ENCODE data around the gene SEPTIN5.

Gene SEPTIN5

GRCh38 chr22:19745155-19746101 is 31.1 kb downstream of the SEPTIN5 start:
- H3K4me3 Mint-ChIP-seq = no peak overlapping the region
- H3K4me1 Mint-ChIP-seq = no peaks in the 10 kb centered on the region
- CTCF ChIA-PET = interaction anchor here (1.7 kb wide), 2 partner anchors 16 to 165 kb away, joined by 6 to 8 read pairs; no protein-coding TSS in a partner anchor
- no peaks in the 10 kb centered on the region for H3K9me3 Mint-ChIP-seq
- no peak overlapping the region for H3K27ac Mint-ChIP-seq
- DNase-seq = no peak
- H3K27me3 Mint-ChIP-seq = peaks cover 8% of the 10 kb centered on the region
- H3K36me3 Mint-ChIP-seq = no peaks in the 10 kb centered on the region

DNA sequence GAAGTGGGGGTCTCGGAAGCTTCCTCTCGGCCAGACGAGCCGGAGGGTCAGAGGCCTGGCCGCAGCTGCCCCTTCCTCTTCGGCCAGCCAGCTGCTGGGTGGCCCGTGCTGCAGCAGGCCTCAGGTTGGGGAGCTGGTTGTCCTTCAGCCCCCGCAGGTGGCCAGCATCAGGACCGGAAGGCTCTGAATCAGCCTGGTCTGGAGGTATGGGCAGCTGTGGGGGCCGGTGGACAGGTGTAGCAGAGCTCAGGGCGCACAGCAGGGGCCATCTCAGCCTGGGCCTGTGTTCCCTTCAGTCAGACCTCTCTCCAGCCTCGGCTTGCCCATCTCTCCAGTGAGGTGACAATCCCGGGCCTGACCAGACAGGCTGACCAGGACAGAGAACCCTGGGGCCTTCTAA is 32.4 kb downstream of the SEPTIN5 start:
- DNase-seq = no peak
- no peak overlapping the region for H3K4me3 Mint-ChIP-seq
- no peak overlapping the region for H3K27ac Mint-ChIP-seq
- H3K36me3 Mint-ChIP-seq = no peaks in the 10 kb centered on the region
- CTCF ChIA-PET = interaction anchor here (1.0 to 1.7 kb wide), 2 partner anchors 16 to 17 kb away, joined by 3 to 8 read pairs; no protein-coding TSS in a partner anchor
- no peaks in the 10 kb centered on the region for H3K4me1 Mint-ChIP-seq
- no peaks in the 10 kb centered on the region for H3K9me3 Mint-ChIP-seq
- H3K27me3 Mint-ChIP-seq = peaks cover 16% of the 10 kb centered on the region

DNA sequence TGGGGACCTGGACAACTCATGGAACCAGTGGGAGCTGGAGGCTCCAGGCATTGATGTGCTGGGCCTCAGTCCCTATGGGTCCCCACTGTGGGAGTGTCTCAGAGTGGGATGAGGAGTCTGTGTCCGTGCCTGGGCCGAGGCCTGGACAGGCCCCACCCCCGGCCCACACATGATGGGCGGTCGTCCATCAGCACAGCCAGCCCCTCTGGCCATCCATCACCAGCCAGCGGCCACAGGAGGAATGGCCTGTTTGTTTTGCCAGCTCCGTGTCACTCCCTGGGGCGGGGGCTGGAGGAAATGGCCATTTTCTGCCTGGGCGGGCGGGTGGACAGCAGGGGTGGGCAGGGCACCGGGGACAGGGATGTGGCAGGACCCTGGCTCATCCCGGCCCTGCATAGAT is 33.2 kb downstream of the SEPTIN5 start:
- H3K9me3 Mint-ChIP-seq = no peaks in the 10 kb centered on the region
- no peak overlapping the region for H3K27ac Mint-ChIP-seq
- H3K27me3 Mint-ChIP-seq = peaks cover 24% of the 10 kb centered on the region
- CTCF ChIA-PET = interaction anchor here (1.0 kb wide), 1 partner anchor 17 kb away, joined by 3 read pairs; no protein-coding TSS in a partner anchor
- DNase-seq = no peak
- H3K4me1 Mint-ChIP-seq = no peaks in the 10 kb centered on the region
- H3K4me3 Mint-ChIP-seq = no peak overlapping the region
- H3K36me3 Mint-ChIP-seq = no peaks in the 10 kb centered on the region

- Mint-ChIP-seq H3K27me3 (peaks cover 30% of the 10 kb centered on the region), H3K27ac (no peak overlapping the region), H3K36me3 (no peaks in the 10 kb centered on the region), H3K4me1 (no peaks in the 10 kb centered on the region), H3K9me3 (no peaks in the 10 kb centered on the region), H3K4me3 (no peak overlapping the region)
- no peak for DNase-seq
- CTCF ChIA-PET = no interaction called here
These were observed 33.8 kb downstream of the SEPTIN5 start for GRCh38 chr22:19748139-19748538.

DNA sequence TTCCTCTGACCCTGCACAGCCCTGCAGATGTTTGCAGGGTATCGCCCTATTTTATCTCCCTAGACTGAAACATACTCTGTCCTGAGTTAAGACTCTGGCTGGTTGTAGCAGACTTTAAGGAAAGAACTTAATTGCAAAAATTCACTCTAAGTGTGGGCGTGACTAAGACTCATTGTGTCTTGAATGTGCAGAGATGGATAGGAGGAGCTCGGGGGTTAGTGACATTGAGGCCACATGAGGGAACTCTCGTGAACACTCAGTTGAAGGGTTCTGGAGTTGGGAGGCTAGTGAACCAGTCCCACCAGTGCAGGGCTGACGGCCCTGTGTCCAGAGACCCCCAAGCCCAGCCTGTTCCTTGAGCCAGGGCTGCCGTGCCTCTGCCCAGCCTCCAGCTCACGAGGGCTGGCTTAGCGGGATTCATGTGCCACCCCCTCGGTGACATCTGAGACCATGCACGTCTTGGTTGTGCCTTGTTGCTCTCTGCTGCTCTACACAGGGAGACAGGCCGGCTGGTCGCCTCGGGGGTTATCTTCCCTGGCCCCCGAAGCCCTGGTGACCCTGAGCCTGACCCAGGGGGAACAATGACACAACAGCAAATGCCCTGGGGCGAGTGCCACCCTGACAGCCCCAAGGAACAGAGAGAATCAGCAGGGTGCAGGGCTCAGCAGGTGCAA is 34.8 kb downstream of the SEPTIN5 start:
- Mint-ChIP-seq H3K27me3 (peaks cover 40% of the 10 kb centered on the region), H3K4me3 (no peak overlapping the region), H3K27ac (no peak overlapping the region), H3K36me3 (no peaks in the 10 kb centered on the region), H3K4me1 (no peaks in the 10 kb centered on the region), H3K9me3 (no peaks in the 10 kb centered on the region)
- CTCF ChIA-PET = interaction anchor here (1.4 kb wide), 1 partner anchor 161 kb away, joined by 3 read pairs; no protein-coding TSS in a partner anchor
- DNase-seq = no peak

GRCh38 chr22:19749876-19750275 is 35.6 kb downstream of the SEPTIN5 start:
- no peaks in the 10 kb centered on the region for H3K36me3 Mint-ChIP-seq
- no peaks in the 10 kb centered on the region for H3K9me3 Mint-ChIP-seq
- H3K4me1 Mint-ChIP-seq = no peaks in the 10 kb centered on the region
- CTCF ChIA-PET = interaction anchor here (1.4 kb wide), 1 partner anchor 160 kb away, joined by 3 read pairs; no protein-coding TSS in a partner anchor
- H3K4me3 Mint-ChIP-seq = no peak overlapping the region
- H3K27me3 Mint-ChIP-seq = peaks cover 47% of the 10 kb centered on the region
- DNase-seq = no peak
- H3K27ac Mint-ChIP-seq = no peak overlapping the region

DNA sequence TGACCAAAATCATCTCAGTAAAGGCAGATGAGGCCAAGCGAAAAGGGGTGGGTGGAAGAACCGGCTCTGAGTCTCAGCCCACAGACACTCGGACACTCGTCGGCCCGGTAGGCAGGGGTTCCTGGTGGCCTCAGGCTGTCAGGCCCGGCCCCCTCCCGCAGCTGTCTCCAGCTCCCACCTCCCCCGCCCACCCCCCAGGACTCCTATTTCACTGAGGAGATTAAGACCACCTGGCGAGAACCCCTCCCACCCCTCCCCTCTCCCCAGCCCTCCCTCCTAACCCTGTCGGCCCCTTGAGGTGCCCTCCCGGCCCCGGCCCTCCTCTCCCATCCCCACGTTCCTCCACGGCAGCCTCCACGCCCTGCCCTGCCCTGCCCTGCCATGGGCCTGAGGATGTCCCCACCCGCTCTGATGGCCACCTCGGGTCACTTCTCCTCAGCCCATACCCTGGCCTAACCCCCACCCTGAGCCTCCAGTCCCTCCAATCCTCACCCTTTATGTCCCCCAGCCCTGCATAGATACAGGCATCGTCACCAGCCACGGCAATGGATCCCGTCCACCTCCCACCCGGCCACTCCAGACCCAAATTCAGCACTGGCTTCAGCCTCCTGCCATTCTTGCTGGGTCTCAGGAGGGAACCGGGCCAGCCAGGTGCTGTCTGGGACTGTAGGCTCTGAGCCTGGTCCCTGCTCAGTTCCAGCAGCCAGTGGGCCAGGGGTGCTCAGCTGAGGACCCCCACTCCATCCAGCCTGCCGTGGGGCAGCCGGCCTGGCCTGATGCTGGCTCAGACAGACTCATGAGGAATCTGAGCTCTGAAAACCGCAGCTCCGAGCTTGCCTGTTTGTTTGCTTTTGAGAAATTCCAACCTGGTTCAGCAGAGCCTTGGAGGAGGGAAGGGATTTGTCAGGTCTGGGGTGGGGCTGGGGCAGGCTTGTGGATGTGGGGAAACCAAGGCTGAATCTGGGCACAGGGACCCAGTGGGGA is 36.5 kb downstream of the SEPTIN5 start:
- no peak for DNase-seq
- H3K27me3 Mint-ChIP-seq = peaks cover 56% of the 10 kb centered on the region
- no peaks in the 10 kb centered on the region for H3K9me3 Mint-ChIP-seq
- no peak overlapping the region for H3K4me3 Mint-ChIP-seq
- peaks cover 2% of the 10 kb centered on the region for H3K4me1 Mint-ChIP-seq
- CTCF ChIA-PET = interaction anchor here (0.9 to 1.4 kb wide), 3 partner anchors 20 to 203 kb away, joined by 3 to 4 read pairs (median 4); no protein-coding TSS in a partner anchor
- H3K27ac Mint-ChIP-seq = no peak overlapping the region
- H3K36me3 Mint-ChIP-seq = no peaks in the 10 kb centered on the region

- Mint-ChIP-seq H3K9me3 (no peaks in the 10 kb centered on the region), H3K36me3 (no peaks in the 10 kb centered on the region), H3K4me3 (no peak overlapping the region), H3K4me1 (peaks cover 9% of the 10 kb centered on the region), H3K27me3 (peaks cover 65% of the 10 kb centered on the region), H3K27ac (no peak overlapping the region)
- no peak for DNase-seq
- CTCF ChIA-PET = interaction anchor here (0.9 to 1.2 kb wide), 2 partner anchors 21 to 202 kb away, joined by 4 read pairs; no protein-coding TSS in a partner anchor
These were observed 37.4 kb downstream of the SEPTIN5 start for GRCh38 chr22:19751497-19752245.

- Mint-ChIP-seq H3K27ac (no peak overlapping the region), H3K4me3 (no peak overlapping the region), H3K36me3 (no peaks in the 10 kb centered on the region), H3K27me3 (peaks cover 81% of the 10 kb centered on the region), H3K4me1 (peaks cover 16% of the 10 kb centered on the region), H3K9me3 (no peaks in the 10 kb centered on the region)
- DNase-seq = no peak
- CTCF ChIA-PET = interaction anchor here (4.6 to 6.9 kb wide), 2 partner anchors 23 to 159 kb away, joined by 15 to 46 read pairs; no protein-coding TSS in a partner anchor
These were observed 39.0 kb downstream of the SEPTIN5 start for GRCh38 chr22:19753090-19753842.

DNA sequence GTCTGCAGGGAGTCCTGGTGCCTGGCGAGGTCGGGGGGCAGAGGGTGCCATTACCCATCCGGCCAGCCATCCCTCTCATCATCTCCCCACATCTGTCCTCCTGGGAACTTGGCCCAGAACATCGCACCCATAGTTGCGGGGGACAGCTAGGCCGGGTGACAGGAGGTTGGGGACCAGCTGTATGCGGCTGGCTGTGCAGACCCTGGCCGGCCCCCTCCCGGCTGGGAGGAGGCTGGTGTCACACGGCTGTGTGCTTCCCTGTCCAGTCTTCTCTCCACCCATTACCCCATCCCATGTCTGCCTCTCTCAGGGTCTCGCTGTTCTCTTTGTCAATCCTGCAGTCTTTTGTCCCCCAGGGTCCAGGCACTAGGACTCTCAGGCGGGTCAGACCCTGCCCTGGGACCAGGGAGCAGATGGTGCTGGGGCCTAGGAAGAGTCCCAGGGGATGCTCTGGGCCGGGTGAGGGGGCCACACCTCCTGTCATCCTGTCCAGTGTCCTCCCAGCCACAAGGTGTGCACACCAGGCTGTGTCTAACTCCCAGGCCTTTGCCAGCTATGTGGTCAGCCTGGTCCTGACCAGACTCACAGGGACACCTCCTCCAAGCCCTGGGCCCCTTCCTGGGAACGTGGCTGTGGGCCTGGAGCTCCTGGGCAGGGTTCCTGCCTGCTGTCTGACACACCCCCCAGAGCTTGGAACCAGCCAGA is 39.8 kb downstream of the SEPTIN5 start:
- peaks cover 85% of the 10 kb centered on the region for H3K27me3 Mint-ChIP-seq

DNA sequence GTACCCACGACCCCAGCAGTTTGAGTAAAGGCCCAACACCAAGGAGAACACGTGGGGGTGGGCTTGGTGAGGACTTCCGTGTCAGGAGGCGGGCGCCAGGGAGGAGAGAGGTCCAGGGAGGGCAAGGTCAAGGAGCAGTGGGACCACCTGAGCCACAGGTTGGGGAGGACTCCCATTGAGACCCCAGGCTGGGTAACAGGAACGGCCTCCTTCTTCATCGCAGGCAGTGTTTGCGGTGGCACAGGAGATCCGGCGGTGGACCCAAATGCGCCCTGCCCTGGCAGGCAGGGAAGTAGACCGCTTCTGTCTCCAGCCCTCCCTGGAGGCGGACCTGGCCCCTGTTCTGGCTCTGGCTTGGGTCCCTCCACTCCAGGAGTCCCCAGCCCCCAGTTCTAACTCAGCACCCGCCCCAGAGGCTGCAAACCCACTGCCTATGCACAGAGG is 40.4 kb downstream of the SEPTIN5 start:
- H3K27ac Mint-ChIP-seq = no peak overlapping the region
- H3K36me3 Mint-ChIP-seq = no peaks in the 10 kb centered on the region
- no peak overlapping the region for H3K4me3 Mint-ChIP-seq
- CTCF ChIA-PET = interaction anchor here (0.8 to 6.9 kb wide), 3 partner anchors 24 to 157 kb away, joined by 3 to 46 read pairs (median 15); no protein-coding TSS in a partner anchor
- peaks cover 20% of the 10 kb centered on the region for H3K4me1 Mint-ChIP-seq
- H3K27me3 Mint-ChIP-seq = peaks cover 87% of the 10 kb centered on the region
- no peaks in the 10 kb centered on the region for H3K9me3 Mint-ChIP-seq
- no peak for DNase-seq

More for the DNA sequence above, 39.8 kb downstream of the SEPTIN5 start:
- Mint-ChIP-seq H3K9me3 (no peaks in the 10 kb centered on the region), H3K27ac (no peak overlapping the region), H3K4me1 (peaks cover 16% of the 10 kb centered on the region), H3K36me3 (no peaks in the 10 kb centered on the region), H3K4me3 (no peak overlapping the region)
- CTCF ChIA-PET = interaction anchor here (0.8 to 6.9 kb wide), 3 partner anchors 24 to 158 kb away, joined by 3 to 46 read pairs (median 15); no protein-coding TSS in a partner anchor
- DNase-seq = no peak
